ENCODE measurements around the gene PIK3C3. TPM values are rescaled to one million over a fixed set of nuclear protein-coding genes. Genes with fewer than 3 reads are reported as not detected.

The PIK3C3 gene
- total and polyA plus RNA-seq, 2 of the 8 experiments (the other 6 are each of a cell fraction or from before 2014, with no cell fraction given), result 15.3 to 47.4 TPM

GRCh38 chr18:42107691-42108450 lies 152.8 kb downstream of the PIK3C3 start:
- no peak for FAIRE-seq
- no peaks in the 10 kb centered on the region for H4K20me1 ChIP-seq (replicated peaks in 1 of 2; ENCODE audit: control insufficient read depth in 1 of 2, insufficient read depth in 2 of 2, low read length in 2 of 2)
- H3K36me3 ChIP-seq (ENCODE audit: control insufficient read depth in 2 of 4, insufficient read depth in 4 of 4, low read length in 3 of 4), result no peaks in the 10 kb centered on the region
- H3K18ac ChIP-seq (ENCODE audit: extremely low read depth, low read length), result no peak overlapping the region
- no peak overlapping the region for H3K56ac ChIP-seq (replicated peaks; ENCODE audit: insufficient read length, low read depth, low read length)
- no peak overlapping the region for H3K4ac ChIP-seq (replicated peaks; ENCODE audit: insufficient read length, low read depth, low read length)
- H2AFZ ChIP-seq (ENCODE audit: low read length), result no peak overlapping the region; the same call in 1 of the 2 replicates
- no peaks in the 10 kb centered on the region for H3K79me1 ChIP-seq (ENCODE audit: low read depth, low read length)
- no peaks in the 10 kb centered on the region for H3K27me3 ChIP-seq (replicated peaks in 1 of 4; ENCODE audit: control insufficient read depth in 3 of 4, extremely low read depth in 1 of 4, insufficient read depth in 3 of 4, low read length in 3 of 4)
- POLR2A ChIA-PET (ENCODE audit: partially characterized antibody), result no interaction called here
- no peak overlapping the region for H2BK120ac ChIP-seq (replicated peaks; ENCODE audit: low read depth, low read length)
- H3K27ac ChIP-seq (ENCODE audit: low read depth, low read length), result no peak overlapping the region
- H4K8ac ChIP-seq (ENCODE audit: extremely low read depth, insufficient read depth, low read length), result no peak overlapping the region
- H3K9me3 ChIP-seq (ENCODE audit: insufficient read depth in 2 of 2, low read depth in 1 of 2, low read length in 1 of 2), result no peaks in the 10 kb centered on the region; a peak in 1 of 4 replicates
- no peak overlapping the region for H3K4me3 ChIP-seq (ENCODE audit: extremely low read depth in 1 of 4, insufficient read depth in 2 of 4, low read depth in 3 of 4, low read length in 4 of 4)
- H2BK15ac ChIP-seq (ENCODE audit: low read length), result no peak overlapping the region
- DNase-seq (ENCODE audit: low read depth in 1 of 2, low spot score in 2 of 2), result no peak
- peak overlapping the region; percentile 51; the same call in 1 of the 2 replicates for H2BK12ac ChIP-seq (ENCODE audit: low read depth, low read length)
- no peak overlapping the region for H4K91ac ChIP-seq (replicated peaks; ENCODE audit: insufficient read length, low read length)
- no peak overlapping the region for H2BK20ac ChIP-seq (ENCODE audit: low read length)
- H3K23me2 ChIP-seq (ENCODE audit: low read depth, low read length), result no peaks in the 10 kb centered on the region; the same call in 1 of the 2 replicates
- peak overlapping the region in 1 of 2 experiments; percentile 3; a peak in 1 of 4 replicates for H3K4me2 ChIP-seq (ENCODE audit: insufficient read depth in 1 of 2, low read depth in 2 of 2, low read length in 2 of 2)
- no peak overlapping the region for H3K14ac ChIP-seq (ENCODE audit: insufficient read length)
- H3K79me2 ChIP-seq (ENCODE audit: control insufficient read depth in 1 of 2, insufficient read depth in 2 of 2, low read length in 2 of 2), result no peaks in the 10 kb centered on the region
- no peak overlapping the region for H4K5ac ChIP-seq (ENCODE audit: insufficient read length, low read depth, low read length)
- no peak overlapping the region for H3K9ac ChIP-seq (replicated peaks in 1 of 4; ENCODE audit: extremely low read depth in 1 of 4, low read depth in 3 of 4, low read length in 3 of 4)
- 83% methylated on average over 10 of the region's 10 CpGs; no CpG with 5 or more reads in 1 of the 2 experiments for WGBS, 2 experiments (ENCODE audit: extremely low coverage in 1 of 2, insufficient coverage in 1 of 2, insufficient read length in 1 of 2, insufficient replicate concordance in 2 of 2, low coverage in 1 of 2, low lambda C conversion rate in 2 of 2, missing lambda C conversion rate in 1 of 2)
- CTCF ChIA-PET (ENCODE audit: partially characterized antibody), result interaction anchor here (0.7 to 1.8 kb wide), 6 partner anchors 10 to 1480 kb away, joined by 3 to 8 read pairs (median 4); no protein-coding TSS in a partner anchor
- H3K4me1 ChIP-seq (replicated peaks in 1 of 4; ENCODE audit: control insufficient read depth in 3 of 4, insufficient read depth in 4 of 4, low read length in 3 of 4), result peaks cover 0 to 9% (median 5%) of the 10 kb centered on the region in 4 experiments; a peak in 4 of 7 replicates
- H2BK5ac ChIP-seq (ENCODE audit: low read depth, low read length), result no peak overlapping the region
- no peak overlapping the region for H3K23ac ChIP-seq (ENCODE audit: insufficient read length)
- no peak overlapping the region for H2AK5ac ChIP-seq (ENCODE audit: low read depth, low read length)
- TF ChIP-seq NANOG (IDR thresholded peaks at IDR 0.05; ENCODE audit: insufficient read depth, low read depth, low read length, poor library complexity, severe bottlenecking) (no peak), RFX5 (IDR thresholded peaks at IDR 0.05; ENCODE audit: borderline replicate concordance, low read depth, low read length) (no peak), EGR1 (IDR thresholded peaks at IDR 0.05; ENCODE audit: borderline replicate concordance, low read depth, low read length) (no peak), RAD21 (IDR thresholded peaks at IDR 0.05 in 1 of 2, conservative IDR thresholded peaks at IDR 0.05 in 1 of 2; ENCODE audit: low read depth in 2 of 2, low read length in 2 of 2) (no peak)
